ENCODE measurements around the gene WIPI1.

The WIPI1 gene

DNA sequence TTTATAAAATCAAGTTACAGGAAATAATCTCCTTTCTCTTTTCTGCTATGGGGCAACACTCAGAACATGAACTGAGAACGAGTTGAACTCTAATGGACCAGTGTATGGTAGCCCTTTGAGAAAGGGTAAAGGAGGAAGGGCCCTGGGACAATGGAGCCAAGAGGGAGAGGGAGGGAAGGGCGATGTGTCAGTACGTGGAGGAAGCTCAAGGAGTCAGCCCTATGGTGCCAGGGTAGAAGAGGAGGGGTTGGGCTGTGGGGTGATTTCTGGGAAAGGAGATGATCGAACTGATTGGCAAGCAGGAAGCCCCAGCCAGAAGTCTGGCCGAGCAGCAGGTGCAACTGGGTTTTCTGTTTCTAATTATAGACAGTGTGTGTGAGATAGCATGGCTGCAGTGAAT, 4.3 kb upstream of the WIPI1 start:
- H3K4me3 ChIP-seq (ENCODE audit: low read depth, low read length): no peak overlapping the region
- no peak for DNase-seq (ENCODE audit: low read depth)

DNA sequence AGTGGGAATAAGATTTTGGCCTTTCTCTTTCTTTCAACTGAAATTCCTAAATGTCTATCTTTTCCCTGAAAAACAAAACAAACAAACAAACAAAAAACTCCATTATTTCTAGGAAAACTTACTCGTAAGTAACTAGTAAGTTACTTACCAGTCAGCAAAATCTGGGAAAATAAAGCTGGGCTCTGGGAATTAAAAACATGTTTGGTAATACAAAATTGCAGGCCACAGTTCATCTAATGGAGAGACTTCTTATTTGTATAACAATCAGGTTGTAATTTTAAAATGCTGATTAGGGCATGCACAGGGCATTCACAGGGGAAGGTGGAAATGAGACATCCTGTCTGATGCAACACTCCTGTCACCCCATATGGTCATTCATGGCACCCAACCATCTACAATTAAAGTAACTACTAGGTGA, 3.8 kb upstream of the WIPI1 start:
- no peak overlapping the region for H3K4me3 ChIP-seq (ENCODE audit: low read depth, low read length)
- DNase-seq (ENCODE audit: low read depth): no peak

DNA sequence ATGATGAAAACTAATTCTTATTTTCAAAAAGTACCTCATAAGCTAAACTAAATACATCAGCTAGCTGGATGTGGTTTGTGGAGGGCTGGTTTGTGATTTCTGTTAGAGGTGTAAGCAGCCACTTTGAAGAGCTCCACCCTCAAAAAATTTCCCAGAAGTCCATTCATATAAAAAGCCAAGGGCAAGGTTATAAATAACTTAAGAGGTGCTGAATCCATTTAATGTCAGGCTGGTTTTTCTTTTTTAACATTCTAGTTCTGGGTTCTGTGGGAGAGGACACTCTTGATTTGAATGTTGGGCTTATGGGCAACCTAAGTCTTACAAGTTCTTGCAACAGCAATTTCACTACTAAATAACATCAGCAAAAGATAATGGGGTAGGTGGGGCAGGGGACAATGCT, 3.4 kb upstream of the WIPI1 start:
- H3K4me3 ChIP-seq (ENCODE audit: low read depth, low read length): no peak overlapping the region
- no peak for DNase-seq (ENCODE audit: low read depth)

DNA sequence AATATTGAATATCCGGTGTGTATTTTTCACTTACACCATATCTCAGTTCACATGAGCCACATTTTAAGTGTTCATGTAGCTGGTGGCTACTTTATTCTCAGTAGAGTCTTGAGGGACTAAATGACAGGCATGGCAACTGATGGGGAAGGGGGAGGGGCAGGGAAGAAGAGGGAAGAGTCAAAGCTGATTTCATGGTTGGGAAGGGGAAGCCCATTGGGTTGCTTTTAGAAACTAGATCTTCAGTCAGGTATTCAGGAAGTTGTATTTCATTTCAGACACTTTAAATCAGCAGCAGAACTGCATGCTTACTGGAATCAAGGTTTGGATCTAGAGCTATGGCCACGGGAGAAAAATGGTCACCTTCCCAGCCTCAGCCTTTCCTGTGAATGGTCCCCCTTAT, 2.9 kb upstream of the WIPI1 start:
- DNase-seq (ENCODE audit: low read depth): no peak
- H3K4me3 ChIP-seq (ENCODE audit: low read depth, low read length): no peak overlapping the region

DNA sequence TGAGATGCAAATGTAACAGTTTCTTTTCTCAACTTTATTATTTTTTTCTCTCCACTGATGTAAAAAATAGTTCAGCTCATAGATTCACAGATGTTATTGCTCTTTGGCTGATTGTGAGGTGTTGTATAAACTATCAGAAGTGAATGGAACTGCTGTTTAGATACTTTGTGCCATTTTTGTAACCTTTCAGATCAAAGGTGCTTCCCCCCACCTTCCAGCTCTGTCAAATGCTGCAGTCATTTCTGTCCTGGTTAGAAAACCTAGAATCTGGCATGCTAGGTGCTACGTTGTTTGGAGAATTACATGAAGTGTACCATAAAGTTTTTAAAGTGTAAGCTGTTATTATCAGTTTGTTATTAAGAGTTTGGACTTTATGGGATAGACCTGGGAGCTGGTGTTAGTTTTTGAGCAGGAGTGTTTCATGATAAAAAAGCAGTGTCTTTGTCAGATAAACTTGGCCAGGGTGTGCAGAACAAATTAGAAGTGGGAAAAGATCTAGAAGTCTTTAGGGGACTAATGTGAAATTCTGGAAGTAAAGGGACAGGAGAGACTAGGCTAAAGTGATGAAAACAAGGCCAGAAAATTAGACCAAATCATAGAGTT, 1.8 kb upstream of the WIPI1 start:
- no peak for DNase-seq (ENCODE audit: low read depth)
- H3K4me3 ChIP-seq (ENCODE audit: low read depth, low read length): no peak overlapping the region

DNA sequence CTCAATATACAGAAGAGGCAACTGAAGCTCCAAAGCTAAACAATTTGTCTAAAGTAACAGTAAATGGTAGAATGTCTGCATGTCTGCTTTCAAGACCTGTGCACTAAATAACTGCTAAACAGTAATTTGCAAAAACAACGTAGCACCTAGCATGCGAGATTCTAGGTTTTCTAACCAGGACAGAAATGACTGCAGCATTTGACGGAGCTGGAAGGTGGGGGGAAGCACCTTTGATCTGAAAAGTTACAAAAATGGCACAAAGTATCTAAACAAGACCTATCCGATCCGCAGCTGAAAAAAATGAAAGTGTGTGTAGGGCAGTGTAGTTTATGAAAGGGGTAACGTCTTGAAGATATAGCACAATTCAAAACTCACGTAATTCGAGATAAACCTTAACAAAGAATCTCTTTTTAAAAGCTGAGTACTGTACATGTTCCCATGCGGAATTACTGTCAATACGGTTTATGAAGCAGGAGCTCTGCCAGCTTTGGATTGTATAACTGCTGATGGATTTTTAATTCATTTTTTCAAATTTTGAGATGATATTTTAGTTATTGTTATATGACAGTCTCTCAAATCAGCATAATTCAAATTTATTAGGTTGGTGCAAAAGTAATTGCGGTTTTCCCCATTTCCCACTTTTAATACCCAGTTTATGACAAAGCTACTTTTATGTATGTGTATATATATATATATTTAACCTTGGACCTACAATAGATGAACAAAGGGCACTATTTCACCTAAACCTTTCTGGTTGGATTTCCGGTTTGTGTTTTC, 1.2 kb upstream of the WIPI1 start:
- peak overlapping the region; percentile 62 for H3K4me3 ChIP-seq (ENCODE audit: low read depth, low read length)
- no peak for DNase-seq (ENCODE audit: low read depth)

DNA sequence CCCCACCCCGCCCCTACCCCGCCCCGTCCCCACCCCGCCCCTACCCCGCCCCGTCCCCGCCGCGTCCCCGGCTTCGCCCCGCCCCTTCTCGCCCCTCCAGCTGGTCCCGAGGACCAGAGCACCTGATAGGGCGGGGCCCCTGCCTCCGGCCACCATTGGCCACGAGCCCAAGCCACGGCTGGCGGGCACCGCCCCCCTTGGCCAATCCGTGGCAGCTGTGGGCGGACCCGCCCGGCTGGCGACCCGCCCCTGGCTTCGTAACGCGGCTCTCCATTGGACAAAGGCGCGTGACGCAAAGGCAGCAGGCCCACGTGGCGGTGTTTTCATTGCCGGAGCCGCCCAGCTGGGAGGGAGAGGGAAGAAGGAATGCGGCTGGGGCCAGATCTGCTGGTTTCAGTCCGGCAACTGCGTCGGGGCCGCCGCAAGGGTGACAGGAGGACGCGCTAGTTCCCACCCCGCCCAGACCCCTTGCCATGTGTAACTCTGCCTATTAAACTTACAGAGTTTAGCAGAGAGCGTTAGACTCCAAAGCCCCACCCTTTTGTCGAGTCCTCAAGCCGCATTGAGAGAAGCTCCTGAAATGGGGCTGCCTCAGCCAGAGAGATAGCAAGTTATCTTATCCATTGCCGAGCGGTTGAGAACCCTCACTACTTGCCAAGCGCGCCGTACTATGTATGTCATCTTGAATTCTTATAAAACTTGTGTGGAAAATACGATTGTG, 403 bp upstream of the WIPI1 start:
- peak overlapping the region; percentile 92 for H3K4me3 ChIP-seq (ENCODE audit: low read depth, low read length)
- peak; percentile 96 for DNase-seq (ENCODE audit: low read depth)

DNA sequence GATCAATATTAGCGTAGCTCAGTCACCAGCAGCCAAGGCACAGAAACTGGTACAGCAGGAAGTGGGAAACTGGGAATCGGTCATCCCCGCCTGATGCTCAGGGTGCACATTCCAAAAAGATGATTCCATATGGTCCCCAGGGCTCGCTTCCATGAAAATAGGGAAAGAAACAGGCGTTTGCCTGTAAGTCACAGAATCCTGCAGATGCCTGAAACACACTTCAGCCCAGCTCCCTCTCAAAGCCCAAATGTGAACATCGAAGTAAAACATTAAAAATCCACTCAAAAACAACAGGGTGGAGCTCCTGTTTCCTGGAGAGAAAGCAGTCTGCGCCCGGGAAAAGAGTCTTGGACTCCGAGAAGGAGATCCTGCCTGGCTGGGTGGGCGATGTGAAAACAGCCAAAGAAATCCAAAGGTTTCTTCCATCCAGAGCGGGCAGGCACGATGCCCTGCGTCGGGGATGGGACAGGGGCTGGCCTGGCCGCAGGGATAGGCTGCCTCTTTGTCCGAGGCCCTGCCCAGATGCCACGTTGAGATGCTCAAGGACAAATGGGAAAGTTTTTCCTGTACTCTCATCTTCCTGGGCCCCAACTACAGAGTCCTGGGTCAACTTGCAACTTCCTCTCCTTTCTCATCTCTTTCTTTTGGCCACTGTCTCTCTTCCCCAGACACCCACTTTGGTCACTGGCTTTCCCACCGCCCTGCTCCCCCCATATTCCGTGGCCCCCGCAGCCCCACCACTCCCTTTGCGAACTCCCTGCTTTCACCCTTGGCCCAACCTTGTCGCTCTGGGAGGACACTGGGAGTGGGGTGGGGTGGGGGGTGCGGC, 743 bp downstream of the WIPI1 start:
- DNase-seq (ENCODE audit: low read depth): peak; percentile 89
- H3K4me3 ChIP-seq (ENCODE audit: low read depth, low read length): peak overlapping the region; percentile 92

DNA sequence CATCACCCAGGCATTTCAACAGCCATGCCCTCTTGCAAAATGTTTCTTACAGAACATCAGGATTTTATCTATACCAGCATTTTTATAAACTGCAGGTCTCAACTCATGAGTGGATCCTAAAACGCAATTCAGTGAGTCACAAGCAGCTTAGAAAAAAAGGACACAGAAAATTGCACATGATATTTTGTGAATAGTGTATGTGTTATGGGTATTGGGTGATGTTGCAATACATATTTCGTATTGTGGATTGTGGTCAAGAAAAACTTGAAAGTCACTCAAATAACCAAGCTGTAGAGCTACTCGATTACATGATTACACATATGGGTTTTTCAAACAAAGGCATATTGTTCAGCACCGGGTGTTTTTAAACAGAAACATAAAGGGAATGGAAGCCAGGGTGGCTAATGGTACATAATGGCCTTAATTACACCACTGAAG, 1.4 kb downstream of the WIPI1 start:
- H3K4me3 ChIP-seq (ENCODE audit: low read depth, low read length): peak overlapping the region; percentile 92
- DNase-seq (ENCODE audit: low read depth): peak; percentile 73

DNA sequence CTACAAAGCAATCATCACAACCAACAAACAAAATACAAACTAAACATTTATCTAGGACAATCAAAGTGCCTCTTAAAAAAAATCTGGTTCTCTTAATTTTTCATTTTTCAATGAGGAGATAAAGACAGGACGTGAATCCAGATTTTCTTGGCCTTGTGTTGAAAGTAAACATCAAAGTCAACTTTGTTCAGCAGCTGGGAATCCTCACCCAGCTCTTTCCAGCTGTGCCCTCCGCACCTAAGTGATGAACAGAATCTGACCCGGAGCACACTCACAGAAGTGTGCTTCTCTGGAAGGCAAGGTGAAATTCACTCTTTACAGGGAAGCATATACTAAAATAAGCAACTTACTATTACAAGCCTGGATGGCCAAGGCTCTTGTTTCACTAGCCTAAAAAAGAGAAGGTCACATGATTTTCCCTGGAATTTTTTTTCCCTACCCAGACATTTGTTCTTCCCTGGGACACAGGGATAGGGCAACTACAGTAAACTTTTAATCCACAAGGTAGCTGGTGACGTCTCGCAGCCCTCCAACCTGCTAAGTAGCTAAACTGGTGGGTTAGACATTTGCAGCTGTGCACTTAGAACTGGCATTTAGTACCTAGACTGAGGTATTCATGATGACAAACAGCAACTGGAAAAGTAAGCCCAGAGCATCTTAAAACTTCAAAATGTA, 3.2 kb downstream of the WIPI1 start:
- DNase-seq (ENCODE audit: low read depth): no peak
- no peak overlapping the region for H3K4me3 ChIP-seq (ENCODE audit: low read depth, low read length)

DNA sequence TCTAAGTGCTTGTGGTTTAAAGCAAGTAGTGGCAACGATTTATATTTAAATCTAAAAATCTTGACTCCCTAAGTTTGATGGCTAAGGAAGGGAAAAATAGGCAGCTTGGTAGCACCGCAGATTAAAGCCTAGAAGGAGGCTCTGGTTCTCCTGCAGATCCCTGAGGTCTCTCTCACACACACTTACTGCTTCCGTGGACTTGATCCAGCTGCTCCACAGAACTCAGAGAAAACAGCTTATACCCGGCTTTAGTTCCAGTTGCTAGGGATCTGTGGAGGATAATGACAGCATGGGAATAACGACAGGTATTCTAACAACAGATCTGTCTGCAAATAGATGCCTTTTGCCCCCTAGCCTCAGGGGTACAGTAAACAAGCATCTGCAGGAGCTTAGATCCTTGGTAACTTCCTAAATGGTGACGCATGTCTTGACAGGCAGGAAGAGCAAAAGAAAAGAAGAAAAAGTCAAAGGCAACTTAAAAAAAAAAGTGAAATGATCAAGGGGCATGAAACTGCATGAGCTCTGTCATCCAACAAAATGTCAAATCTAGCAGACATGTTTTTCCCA, 4.5 kb downstream of the WIPI1 start:
- no peak for DNase-seq (ENCODE audit: low read depth)
- H3K4me3 ChIP-seq (ENCODE audit: low read depth, low read length): no peak overlapping the region

DNA sequence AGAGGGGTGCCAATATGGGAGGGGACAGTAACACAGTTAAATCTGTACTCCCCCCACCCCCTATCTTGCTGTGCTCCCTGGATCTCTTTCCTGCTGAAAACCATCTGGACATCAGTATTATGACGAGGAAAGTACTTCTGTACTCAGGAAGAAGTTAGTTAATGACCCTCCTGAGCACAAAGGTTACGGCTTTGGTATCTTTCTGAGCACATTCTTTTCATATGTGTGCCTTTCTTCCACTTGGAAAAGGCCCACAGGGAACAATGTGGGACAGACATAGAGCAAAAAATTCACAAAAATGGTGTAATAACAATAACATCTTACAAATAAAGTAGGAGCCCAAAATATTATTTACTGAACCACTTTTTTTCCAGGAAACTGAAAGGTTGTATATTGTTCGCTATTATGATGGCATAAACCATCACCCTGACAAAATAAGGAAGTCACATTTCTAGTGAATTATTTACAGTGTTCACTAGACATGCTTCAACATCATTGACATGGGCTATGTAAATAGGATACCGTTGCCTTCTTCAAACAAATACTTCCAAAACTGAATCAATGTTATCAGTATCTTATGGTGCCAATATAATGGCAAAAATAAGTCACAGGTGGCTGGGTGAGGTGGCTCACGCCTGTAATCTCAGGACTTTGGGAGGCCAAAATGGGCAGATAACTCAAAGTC, 5.5 kb downstream of the WIPI1 start:
- DNase-seq (ENCODE audit: low read depth): no peak
- H3K4me3 ChIP-seq (ENCODE audit: low read depth, low read length): no peak overlapping the region

DNA sequence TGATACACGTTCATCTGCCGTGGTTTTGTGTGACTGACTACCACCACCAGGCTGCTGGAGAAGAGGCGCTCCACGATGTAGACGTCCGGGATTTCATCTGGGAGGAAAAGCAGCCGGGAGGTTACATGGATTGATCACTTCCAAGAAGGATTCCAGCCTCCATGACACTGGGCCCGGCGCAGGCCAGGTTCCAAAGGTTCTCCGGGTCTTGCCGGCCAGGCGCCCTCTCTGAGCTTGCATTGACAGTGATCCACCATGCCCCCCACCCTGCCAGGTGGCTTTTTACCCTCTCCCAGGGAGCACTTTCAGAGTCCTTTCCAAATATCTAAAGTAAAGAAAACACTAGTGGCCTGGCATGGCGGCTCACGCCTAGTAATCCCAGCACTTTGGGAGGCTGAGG, 6.5 kb downstream of the WIPI1 start:
- no peak overlapping the region for H3K4me3 ChIP-seq (ENCODE audit: low read depth, low read length)
- DNase-seq (ENCODE audit: low read depth): no peak

DNA sequence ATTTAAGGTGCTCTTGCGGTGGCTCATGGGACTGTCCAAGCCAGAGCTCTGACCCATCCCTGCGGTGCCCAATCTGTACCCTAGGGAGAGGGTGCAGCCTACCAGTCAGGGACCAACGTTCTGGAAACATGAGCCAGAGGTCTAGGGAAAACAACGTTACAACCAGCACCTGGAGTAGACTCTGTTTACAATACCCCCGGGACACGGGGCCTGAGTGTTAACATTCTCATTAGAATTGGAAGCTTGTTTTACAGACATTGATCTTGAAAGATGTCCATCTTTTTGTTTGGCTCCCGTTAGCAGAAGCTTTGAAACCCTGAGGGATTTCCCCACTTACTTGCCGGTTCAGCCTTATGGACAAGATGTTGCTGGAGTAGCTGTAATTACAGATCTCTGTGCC, 6.9 kb downstream of the WIPI1 start:
- no peak overlapping the region for H3K4me3 ChIP-seq (ENCODE audit: low read depth, low read length)
- no peak for DNase-seq (ENCODE audit: low read depth)

DNA sequence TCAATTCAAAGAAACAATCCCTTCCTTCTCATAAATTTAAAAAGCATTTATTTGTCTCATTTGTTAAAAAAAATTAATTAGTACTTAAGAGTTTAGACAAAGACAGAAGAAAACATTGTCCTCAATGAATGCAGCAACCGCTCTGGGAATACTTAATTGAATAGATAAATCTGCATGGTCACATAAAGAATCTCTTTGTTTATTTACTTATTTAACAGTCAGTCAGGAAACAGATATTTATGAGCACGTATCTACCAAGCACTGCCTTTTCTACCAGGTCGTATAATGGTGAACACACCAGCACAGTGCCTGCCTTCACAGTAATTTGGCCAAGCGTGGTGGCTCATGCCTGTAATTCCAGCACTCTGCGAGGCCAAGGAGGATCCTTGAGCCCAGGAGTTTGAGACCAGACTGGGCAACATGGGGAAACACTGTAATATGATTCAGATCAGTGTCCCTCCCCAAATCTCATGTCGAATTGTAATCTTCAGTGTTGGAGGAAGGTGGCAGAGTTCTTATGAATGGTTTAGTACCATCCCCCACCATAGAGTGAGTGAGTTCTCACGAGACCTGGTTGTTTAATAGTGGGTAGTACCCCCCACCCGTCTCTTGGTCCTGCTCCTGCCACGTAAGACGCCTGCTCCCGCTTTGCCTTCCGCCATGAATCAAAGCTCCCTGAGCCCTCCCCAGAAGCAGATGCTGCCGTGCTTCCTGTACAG, 8.1 kb downstream of the WIPI1 start:
- no peak for DNase-seq (ENCODE audit: low read depth)
- no peak overlapping the region for H3K4me3 ChIP-seq (ENCODE audit: low read depth, low read length)

DNA sequence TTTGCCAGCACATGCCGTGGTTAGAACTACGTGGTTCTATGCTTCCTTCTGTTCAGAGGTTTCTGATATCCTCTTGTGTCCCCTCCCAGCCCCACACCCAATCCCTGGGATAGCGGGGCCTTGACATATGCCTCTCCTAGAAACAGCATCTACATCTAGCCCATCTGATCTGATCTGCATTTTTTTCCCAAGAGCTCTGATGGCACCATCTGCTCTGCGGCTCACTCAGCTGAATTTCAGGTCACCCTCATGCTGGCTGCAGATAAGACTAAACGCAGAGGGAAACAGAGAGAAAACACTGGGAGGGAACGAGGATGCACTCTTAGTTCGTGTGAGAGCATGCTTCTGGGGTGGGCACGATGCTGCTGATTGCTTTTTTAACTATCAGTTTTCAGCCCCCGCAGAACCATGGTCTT, 10.7 kb downstream of the WIPI1 start:
- no peak overlapping the region for H3K4me3 ChIP-seq (ENCODE audit: low read depth, low read length)
- no peak for DNase-seq (ENCODE audit: low read depth)

DNA sequence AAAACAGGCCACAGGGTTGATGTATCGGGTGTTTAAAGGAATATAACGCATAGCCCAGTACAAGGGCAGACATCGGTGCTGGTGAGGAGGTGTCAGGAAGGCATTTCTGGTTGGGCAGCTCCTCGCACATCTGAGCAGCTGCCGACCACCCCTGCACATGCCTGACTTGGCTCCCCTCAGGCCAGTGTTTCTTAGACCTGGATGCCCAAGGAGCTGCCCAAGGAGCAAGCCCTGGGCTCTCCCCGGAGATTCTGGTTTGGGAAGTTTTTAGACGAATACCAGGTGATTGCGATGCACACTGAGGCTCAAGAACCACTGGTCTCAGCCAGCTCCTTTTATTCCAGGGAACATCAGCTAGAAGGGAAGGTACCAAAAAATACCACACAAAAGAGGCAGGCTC, 11.6 kb downstream of the WIPI1 start:
- no peak overlapping the region for H3K4me3 ChIP-seq (ENCODE audit: low read depth, low read length)
- no peak for DNase-seq (ENCODE audit: low read depth)

DNA sequence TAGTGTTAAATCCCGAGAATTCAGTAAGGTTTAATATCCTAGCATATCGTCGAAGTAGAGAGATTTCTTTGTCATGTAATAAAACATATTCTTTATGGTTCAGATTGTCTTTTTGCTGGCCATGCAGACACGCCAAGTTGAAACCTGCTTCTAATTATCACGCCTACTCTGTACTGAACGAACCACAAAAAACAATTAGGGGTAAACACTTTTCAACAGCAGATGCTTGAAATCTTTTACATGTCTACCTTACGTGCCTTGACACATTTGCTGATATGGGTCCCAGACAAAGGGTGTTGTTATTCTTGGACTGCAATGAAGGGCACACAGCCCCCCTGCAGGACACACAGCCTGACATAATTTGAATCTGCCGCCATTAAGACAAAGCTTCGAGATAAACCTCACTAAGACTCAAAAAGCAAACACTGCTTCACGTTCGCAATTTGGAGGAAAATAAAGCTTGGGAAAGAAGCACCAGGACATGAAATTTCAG, 13.3 kb downstream of the WIPI1 start:
- no peak overlapping the region for H3K4me3 ChIP-seq (ENCODE audit: low read depth, low read length)
- DNase-seq (ENCODE audit: low read depth): no peak
